Lower leg skin (tissue), 3 donors: ENCODE results near the gene CNNM2.
"Not testable (repeated sequence)": the region's sequence is repeated elsewhere in the genome, so short reads cannot be mapped to it uniquely, and the experiment has no call there.

Experiments used
- POLR2A ChIP-seq, 2 donors: fragments of 450-650 bp; IDR thresholded peaks; one replicate each; pipeline ENCODE4 v1.6.1; 2016 to 2017; ENCODE audit warnings: antibody characterized with exemption in 2 of 2, mild to moderate bottlenecking in 1 of 2, moderate library complexity in 1 of 2
- TF ChIP-seq, protein P1 (sequence below), 3 donors: fragments of 450-650 bp; IDR thresholded peaks; one replicate each; pipeline ENCODE4 v1.5.1; 2016; ENCODE audit warnings: antibody characterized with exemption in 3 of 3, mild to moderate bottlenecking in 3 of 3, moderate library complexity in 2 of 3

DNA sequence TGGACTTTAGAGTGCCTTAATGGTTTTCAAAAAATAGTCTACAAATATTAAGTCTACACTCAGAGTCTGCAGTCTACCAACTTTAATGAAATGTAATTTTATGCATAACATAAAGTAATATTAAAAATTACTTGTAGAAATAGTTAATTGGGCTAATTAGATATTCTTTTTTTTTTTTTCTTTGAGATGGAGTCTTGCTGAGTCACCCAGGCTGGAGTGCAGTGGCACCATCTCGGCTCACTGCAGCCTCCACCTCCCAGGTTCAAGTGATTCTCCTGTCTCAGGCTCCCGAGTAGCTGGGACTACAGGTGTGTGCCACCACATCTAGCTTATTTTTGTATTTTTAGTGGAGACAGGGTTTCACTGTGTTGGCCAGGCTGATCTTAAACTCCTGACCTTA lies 46.0 kb downstream of the CNNM2 start:
- TF ChIP-seq, protein P1, sequence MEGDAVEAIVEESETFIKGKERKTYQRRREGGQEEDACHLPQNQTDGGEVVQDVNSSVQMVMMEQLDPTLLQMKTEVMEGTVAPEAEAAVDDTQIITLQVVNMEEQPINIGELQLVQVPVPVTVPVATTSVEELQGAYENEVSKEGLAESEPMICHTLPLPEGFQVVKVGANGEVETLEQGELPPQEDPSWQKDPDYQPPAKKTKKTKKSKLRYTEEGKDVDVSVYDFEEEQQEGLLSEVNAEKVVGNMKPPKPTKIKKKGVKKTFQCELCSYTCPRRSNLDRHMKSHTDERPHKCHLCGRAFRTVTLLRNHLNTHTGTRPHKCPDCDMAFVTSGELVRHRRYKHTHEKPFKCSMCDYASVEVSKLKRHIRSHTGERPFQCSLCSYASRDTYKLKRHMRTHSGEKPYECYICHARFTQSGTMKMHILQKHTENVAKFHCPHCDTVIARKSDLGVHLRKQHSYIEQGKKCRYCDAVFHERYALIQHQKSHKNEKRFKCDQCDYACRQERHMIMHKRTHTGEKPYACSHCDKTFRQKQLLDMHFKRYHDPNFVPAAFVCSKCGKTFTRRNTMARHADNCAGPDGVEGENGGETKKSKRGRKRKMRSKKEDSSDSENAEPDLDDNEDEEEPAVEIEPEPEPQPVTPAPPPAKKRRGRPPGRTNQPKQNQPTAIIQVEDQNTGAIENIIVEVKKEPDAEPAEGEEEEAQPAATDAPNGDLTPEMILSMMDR (IDR thresholded peaks at IDR 0.05) = not testable (repeated sequence)
- not testable (repeated sequence) for TF ChIP-seq POLR2A (IDR thresholded peaks at IDR 0.05)
